Hematopoietic multipotent progenitor cell (in vitro differentiated cells): ENCODE data around the gene ATP6V0E1. TPM values are rescaled to one million over a fixed set of nuclear protein-coding genes. Genes with fewer than 3 reads are reported as not detected.
"Not testable (repeated sequence)": the region's sequence is repeated elsewhere in the genome, so short reads cannot be mapped to it uniquely, and the experiment has no call there.

ENCODE experiments used
- DNase-seq, 3 donors: peaks; one replicate each; pipeline ENCODE4 v3.0.0-alpha.2; 2011 to 2015; ENCODE audit warnings: low read depth in 2 of 3, low spot score in 2 of 3
- total RNA-seq: library from RNA; depleted of rRNA; stranded (reverse); fragments of >200 nt; gene quantifications from one replicate; pipeline ENCODE4 v1.2.3, GENCODE V29; 2012

ATP6V0E1 gene
- total RNA-seq, 1 donor, result 84.3 TPM

DNA sequence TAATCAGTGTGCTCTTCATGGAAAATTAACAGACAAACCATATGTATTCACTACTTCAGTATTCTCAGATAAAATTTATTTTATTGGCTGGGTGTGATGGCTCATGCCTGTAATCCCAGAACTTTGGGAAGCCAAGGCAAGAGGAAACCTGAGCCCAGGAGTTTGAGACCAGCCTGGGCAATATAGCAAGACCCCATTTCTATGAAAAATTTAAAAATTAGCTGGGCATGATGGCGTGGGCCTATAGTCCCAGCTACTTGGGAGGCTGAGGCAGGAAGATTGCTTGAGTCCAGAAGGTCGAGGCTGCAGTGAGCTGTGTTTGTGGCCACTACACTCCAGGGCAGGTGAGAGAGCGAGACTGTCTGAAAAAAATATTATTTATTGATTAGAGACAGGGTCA, 49.2 kb downstream of the ATP6V0E1 start:
- DNase-seq, result no peak

- no peak for DNase-seq
Measured at GRCh38 chr5:173033923-173034322, 50.4 kb downstream of the ATP6V0E1 start.

DNA sequence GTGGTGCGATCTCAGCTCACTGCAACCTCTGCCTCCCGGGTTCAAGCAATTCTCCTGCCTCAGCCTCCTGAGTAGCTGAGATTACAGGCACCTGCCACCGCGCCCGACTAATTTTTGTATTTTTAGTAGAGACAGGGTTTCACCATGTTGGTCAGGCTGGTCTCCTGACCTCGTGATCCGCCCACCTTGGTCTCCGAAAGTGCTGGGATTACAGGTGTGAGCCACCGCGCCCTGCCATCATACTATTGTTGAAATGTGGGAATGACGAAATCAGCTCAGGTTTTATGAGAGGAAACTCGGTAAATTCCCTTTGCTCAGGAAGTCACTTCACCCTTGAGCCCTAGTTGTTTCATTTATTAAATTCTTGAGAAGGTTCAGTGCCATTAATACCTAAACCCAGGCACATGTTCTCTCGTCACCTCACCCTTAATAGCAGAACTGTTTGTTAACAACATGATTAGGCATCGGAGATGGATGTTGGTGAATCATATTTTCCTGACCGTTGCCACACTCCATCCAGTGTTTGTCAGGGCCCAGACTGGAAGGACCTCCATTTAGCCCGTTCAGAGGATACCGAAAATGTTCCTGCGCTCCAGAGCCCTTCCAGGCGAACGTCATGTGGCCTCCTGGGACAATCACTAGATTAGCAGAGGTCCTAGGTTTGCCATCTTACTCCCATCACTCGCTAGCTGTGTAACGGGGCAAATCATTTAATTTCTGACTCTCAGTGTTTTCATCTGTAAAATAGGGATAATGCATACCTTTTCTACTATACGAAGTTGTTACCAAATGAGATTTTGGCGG, 52.5 kb downstream of the ATP6V0E1 start:
- DNase-seq, result peak in 1 of 3 donors; percentile 10

- DNase-seq, result no peak
Measured at GRCh38 chr5:173039188-173039587, 55.6 kb downstream of the ATP6V0E1 start.

- no peak for DNase-seq
Measured at GRCh38 chr5:173039964-173040363, 56.4 kb downstream of the ATP6V0E1 start.

- DNase-seq, result no peak
Measured at GRCh38 chr5:173041881-173042762, 58.6 kb downstream of the ATP6V0E1 start.

GRCh38 chr5:173042763-173043107, 59.2 kb downstream of the ATP6V0E1 start:
- DNase-seq, result no peak

GRCh38 chr5:173045474-173045873, 61.9 kb downstream of the ATP6V0E1 start:
- DNase-seq, result no peak

DNA sequence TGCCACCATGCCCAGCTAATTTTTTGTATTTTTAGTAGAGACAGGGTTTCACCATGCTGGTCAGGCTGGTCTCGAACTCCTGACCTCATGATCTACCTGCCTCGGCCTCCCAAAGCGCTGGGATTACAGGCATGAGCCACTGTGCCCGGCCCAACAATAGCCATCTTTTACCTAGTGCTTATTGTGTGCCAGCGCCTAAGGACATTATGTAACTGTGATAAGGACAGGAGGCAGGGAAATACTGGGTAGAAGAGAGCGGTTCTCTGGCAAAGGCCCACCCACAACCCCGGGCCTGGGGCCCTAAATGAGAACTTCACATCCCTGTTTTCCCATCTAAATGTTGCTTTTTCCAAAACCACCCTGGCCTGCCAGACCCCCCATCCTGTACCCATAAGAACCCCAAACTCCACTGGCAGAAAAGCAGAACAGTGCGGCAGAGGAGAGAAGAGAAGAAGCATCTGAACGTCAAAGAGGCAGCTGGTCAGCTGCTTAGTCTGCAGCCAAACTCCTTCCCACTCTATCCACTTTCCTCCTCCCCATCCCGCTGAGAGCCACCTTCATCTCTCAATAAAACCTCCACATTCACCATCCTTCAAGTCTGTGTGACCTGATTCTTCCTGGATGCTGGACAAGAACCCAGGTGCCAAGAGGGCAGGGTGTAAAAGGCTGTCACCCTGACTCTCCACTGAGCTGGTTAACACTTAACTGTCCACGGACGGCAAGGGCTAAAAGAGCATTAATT, 63.7 kb downstream of the ATP6V0E1 start:
- DNase-seq, result not testable (repeated sequence)

DNA sequence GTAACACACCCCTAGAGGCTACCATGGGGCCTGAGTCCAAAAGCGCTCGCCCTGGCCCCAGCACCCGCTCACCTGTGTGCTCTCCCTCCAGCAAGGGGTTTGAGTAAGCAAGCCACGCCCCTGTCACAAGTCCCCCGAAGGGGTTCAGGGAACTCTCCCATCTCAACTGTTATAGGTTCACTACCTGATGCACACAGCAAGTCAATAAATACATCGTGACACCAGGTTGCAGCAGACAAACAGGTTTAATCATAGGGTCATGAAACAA, 64.2 kb downstream of the ATP6V0E1 start:
- DNase-seq, result no peak

- DNase-seq, result no peak
Measured at GRCh38 chr5:173050791-173051190, 67.2 kb downstream of the ATP6V0E1 start.

- DNase-seq, result no peak
Measured at GRCh38 chr5:173051746-173052145, 68.2 kb downstream of the ATP6V0E1 start.

GRCh38 chr5:173053041-173053440, 69.5 kb downstream of the ATP6V0E1 start:
- DNase-seq, result no peak

DNA sequence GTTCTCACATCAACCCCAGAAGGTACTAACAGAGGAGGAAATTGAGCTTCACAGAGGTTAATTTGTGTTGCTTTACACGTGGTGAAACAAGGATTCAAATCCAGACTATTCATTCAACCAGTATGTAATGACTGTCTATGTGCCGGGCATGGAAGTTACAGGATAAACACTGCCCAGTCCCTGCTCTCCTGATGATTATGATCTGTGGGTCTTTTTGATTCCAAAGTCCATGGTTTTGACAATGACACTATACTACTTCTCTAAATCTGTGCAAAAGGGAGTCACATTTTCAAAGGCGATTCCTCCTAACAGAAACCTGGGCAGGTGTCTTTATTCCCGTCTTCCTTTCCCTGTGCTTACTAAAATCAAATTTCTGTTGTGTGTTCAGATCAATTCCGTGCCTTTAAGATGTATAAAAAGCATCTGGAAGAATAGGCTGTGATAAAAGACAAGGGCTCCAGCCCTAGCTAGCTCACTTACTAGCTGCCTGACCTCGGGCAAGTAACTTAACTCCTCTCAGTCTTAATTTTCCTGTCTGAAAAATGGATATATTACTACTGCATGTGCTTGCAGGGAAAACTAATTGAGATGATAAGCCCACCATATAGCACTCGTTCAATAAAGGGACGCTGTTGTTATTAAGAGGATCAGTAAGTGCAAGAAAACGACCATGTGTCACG, 71.6 kb downstream of the ATP6V0E1 start:
- DNase-seq, result no peak

- no peak for DNase-seq
Measured at GRCh38 chr5:173055722-173055982, 72.1 kb downstream of the ATP6V0E1 start.

DNA sequence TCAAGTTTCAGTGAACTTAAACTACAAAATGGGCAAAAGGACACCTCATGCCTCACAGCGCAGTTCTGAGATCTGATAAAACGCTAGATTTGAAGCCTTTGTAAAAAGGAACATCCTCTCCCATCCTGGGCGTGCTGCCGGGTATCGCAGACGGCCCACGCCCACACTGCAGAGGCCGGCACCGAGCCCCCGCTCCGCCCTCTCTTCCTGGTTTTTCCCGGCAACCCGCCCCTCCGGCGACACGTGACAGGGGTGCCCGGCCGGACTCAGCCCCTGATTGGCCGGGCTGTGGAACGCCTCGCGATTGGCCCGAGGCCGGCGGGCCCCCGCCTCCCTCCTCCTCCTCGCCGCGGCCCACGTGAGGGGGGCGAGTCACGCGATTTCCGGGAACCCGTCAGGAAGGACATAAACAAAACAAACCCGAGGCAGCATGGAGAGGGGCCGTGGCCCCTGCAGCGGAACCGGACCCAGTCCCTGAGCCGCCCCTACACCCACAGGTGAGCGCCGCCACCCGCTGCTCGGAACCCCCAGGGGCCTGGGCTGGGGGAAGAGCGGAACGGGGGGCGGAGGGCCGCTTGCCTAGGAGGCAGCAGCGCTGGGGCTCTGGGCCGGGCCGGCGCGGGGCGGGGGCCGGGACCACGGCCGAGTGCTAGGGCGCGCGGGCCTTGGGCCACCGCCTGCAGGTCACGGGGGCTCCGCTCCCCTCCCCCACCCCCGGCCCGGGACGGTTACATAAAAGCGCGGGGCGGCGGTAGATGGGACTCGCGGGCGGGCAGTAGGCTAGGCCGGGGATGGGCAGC, 72.6 kb downstream of the ATP6V0E1 start, which contains the start of gene CREBRF:
CREBRF (plus strand) TSS at position 370 of the 800 bp plus-strand sequence. CDS start 24,424 bp downstream, outside the sequence.
- DNase-seq, result peak; percentile 93 to 98 (median 97)

DNA sequence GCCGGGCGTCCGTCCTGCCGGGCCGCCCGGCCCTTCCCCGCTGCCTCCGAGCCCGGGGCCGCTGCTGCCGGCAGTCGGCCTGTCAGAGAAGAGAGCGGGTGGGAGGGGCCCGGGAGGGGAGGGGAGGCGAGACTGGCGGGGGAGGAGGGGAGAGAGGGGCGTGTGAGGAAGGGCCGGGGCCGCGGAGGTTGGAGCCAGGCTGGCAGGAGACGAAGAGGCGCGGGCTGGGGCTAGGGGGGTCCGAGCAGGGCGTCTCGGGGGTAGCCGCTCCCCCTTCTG, 73.2 kb downstream of the ATP6V0E1 start:
- DNase-seq, result no peak

DNA sequence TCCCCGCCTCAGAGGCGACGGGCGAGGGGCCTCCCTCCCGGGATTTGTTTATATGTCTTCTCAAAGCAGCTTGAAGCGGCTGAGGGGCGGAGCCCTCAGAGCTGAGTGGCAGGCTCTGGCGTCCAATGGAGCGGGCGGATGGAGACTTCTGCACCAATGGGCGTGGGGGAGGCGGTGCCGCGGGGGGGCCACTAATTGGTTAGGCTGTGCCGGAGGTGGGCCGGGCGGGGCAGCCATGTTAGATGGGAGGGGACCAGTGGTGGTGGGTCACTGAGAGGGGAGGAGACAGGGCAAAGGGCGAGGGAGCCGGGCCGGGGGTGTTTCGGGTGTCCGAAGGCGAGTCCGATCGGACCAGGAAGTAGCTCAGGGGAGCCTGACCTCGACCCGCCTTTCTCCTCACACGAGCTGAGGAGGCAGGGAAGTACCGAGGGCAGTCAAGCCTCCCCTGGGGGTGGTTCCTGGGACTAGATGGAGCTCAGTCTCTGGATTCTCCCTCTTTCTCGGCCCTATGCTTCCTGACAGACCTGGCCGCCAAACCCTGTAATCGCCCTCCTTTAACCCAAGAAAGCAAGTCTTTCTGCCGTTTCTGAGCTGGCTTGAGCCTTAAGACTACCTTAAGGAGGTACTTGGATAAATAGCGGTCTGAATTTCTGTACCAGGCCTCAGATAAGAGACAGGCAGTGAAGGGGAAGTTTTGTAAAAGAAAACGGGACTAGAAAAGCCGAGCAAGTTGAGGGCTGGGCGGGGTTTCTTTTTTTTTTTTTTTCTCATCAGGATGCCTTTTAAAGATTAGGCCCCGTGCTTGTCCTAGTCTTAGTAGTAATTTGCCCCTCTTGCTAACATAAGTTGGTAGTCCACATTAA, 73.7 kb downstream of the ATP6V0E1 start:
- peak; percentile 91 to 99 (median 99) for DNase-seq

- no peak for DNase-seq
Measured at GRCh38 chr5:173062141-173062540, 78.6 kb downstream of the ATP6V0E1 start.
